ENCODE data around the gene ANAPC1.
"Not testable (repeated sequence)": the region's sequence is repeated elsewhere in the genome, so short reads cannot be mapped to it uniquely, and the experiment has no call there.

Gene ANAPC1

DNA sequence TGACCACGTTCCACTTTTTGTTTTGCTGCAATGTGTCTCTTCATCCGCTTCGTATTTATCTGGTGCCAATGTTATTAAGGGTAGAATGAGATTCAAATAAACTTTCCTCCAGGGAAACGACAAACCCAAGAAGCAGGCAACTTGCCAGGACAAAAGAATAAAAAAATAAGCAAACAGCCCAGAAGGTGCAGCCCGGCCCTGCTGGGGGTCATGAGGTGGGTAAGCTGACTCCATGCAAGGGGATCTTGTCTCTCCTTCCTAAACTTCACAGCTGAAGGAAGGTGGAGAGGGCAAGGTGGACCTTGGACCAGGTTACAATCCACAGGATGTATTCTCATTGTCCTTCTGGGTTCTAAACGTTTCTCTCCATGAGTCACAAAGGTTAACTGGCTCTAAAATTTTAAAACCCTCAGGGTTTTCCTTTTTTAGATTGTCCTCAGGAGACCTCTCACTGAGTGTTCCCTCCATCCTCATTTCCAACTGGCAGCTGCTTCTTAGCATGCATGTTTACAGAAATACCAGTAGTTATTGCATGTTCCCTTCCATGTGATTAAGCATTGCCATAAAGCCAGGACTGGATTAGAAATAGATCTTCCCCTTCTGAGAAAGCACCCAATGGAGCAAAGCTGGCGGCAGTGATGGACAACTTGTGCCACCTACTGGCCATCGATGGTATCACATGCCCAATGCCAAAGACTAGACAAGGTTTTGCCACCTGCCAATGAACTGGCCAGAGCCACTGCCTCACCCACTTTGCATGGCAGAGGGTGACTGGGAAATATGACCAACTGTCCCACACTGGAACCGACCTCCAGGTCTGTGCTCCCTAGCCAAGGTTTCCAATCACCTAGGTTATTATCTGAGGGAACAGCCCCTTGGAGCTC lies 147.9 kb downstream of the ANAPC1 start:
- Histone ChIP-seq H3K27ac (ENCODE audit: low read depth, low read length, poor library complexity, severe bottlenecking) (peak overlapping the region; percentile 81), H3K4me1 (ENCODE audit: insufficient read depth, low read length, severe bottlenecking) (peaks cover 25% of the 10 kb centered on the region), H3K9ac (ENCODE audit: low read length) (peak overlapping the region; percentile 25), H3K4me2 (ENCODE audit: low read length) (peak overlapping the region; percentile 14; the same call in 1 of the 2 replicates)
- H3F3A ChIP-seq (ENCODE audit: insufficient read depth, low read length); H4K20me1 ChIP-seq (ENCODE audit: insufficient read depth, low read length); H3K4me3 ChIP-seq (ENCODE audit: low read depth, low read length, poor library complexity, severe bottlenecking); H3K36me3 ChIP-seq (ENCODE audit: insufficient read depth, low read length); H3K9me3 ChIP-seq (ENCODE audit: low read length); H3K27me3 ChIP-seq (ENCODE audit: insufficient read depth, low read length); H3K79me2 ChIP-seq (ENCODE audit: insufficient read depth, low read length); H2AFZ ChIP-seq (ENCODE audit: low read length); H3K9me2 ChIP-seq (ENCODE audit: low read depth, low read length): not testable (repeated sequence)
- TF ChIP-seq, protein P1, sequence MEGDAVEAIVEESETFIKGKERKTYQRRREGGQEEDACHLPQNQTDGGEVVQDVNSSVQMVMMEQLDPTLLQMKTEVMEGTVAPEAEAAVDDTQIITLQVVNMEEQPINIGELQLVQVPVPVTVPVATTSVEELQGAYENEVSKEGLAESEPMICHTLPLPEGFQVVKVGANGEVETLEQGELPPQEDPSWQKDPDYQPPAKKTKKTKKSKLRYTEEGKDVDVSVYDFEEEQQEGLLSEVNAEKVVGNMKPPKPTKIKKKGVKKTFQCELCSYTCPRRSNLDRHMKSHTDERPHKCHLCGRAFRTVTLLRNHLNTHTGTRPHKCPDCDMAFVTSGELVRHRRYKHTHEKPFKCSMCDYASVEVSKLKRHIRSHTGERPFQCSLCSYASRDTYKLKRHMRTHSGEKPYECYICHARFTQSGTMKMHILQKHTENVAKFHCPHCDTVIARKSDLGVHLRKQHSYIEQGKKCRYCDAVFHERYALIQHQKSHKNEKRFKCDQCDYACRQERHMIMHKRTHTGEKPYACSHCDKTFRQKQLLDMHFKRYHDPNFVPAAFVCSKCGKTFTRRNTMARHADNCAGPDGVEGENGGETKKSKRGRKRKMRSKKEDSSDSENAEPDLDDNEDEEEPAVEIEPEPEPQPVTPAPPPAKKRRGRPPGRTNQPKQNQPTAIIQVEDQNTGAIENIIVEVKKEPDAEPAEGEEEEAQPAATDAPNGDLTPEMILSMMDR (IDR thresholded peaks at IDR 0.05; ENCODE audit: low read length) = peak; percentile 42; the same call in 1 of the 2 replicates

DNA sequence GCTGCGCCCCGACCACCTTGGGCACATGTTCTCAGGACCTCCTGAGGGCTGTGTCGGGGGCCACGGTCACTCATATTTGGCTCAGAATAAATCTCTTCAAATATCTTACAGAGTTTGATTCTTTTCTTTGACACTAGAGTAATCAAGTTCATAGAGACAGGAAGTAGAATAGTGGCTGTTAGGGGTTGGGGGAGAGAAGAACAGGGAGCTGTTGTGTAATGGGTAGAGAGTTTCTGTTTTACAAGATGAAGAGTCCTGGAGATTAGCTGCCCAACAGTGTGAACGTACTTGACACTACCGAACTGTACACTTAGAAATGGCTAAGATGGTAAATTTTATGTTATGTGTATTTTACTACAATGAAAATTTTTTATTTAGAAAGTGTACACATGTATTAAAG lies 148.6 kb downstream of the ANAPC1 start:
- H3K4me3 ChIP-seq (ENCODE audit: low read depth, low read length, poor library complexity, severe bottlenecking); H3K9me3 ChIP-seq (ENCODE audit: low read length); H3K4me2 ChIP-seq (ENCODE audit: low read length); H3K36me3 ChIP-seq (ENCODE audit: insufficient read depth, low read length); H3K9me2 ChIP-seq (ENCODE audit: low read depth, low read length); H3K27me3 ChIP-seq (ENCODE audit: insufficient read depth, low read length); H2AFZ ChIP-seq (ENCODE audit: low read length); H3F3A ChIP-seq (ENCODE audit: insufficient read depth, low read length); H3K79me2 ChIP-seq (ENCODE audit: insufficient read depth, low read length); H4K20me1 ChIP-seq (ENCODE audit: insufficient read depth, low read length): not testable (repeated sequence)
- peaks cover 25% of the 10 kb centered on the region for H3K4me1 ChIP-seq (ENCODE audit: insufficient read depth, low read length, severe bottlenecking)
- peak overlapping the region; percentile 25; the same call in 1 of the 2 replicates for H3K9ac ChIP-seq (ENCODE audit: low read length)
- H3K27ac ChIP-seq (ENCODE audit: low read depth, low read length, poor library complexity, severe bottlenecking) = peak overlapping the region; percentile 81

DNA sequence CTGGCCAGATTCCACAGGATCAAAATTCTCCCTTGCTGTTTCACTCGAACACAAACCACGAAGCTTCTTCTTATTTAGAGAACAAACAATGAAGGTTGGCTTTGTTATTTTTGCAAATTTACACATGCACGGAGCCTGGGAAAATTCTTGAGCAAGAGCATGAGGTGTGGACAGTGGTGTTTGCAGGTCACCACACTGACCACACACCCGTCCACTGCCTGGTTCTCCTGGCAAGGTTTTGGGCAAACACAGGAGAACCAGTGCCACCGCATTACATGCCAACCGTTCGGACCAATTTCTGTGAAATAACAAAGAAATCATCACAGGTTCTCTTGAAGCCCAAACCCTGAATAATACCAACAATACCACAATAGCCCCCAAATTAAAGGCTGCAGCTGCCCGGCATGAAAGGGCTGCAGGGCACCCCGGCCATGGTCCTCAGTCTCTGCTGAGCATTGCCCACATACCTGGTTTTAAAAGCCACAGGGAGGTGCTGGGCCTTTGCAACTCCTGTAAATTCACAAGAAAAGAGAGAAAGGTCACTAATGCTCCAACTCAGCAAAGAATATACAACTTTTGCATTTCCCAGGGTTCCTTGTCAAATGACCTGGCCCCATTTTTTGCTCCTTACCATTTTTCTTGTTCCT lies 154.1 kb downstream of the ANAPC1 start:
- H3K79me2 ChIP-seq (ENCODE audit: insufficient read depth, low read length) = not testable (repeated sequence)
- H3K4me1 ChIP-seq (ENCODE audit: insufficient read depth, low read length, severe bottlenecking) = peaks cover 15% of the 10 kb centered on the region

DNA sequence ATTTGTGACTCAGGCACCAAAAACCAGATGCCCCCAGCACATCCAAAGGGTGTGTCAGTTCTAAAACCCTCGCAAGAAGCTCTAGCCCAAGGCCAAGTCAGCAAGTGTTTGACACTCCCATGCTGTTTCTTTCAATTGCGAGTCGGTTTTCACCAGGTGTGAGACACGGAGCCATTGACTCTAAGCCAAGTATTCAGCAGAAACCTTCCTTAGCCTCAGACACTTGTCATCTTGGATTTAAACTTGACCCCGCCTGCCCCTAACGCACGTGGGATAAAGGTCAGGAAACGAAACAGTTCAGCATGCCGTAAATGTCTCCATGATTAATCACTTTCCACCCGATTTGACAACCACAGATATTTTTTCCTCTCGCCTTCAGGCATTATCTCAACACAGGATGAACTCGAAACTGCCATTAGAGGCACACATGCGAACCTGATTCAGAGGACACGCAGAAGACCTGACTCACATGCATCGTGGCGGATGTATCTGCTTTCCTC lies 156.3 kb downstream of the ANAPC1 start:
- H3K4me1 ChIP-seq (ENCODE audit: insufficient read depth, low read length, severe bottlenecking) = peaks cover 19% of the 10 kb centered on the region
- not testable (repeated sequence) for H3K4me2 ChIP-seq (ENCODE audit: low read length); H3K4me3 ChIP-seq (ENCODE audit: low read depth, low read length, poor library complexity, severe bottlenecking); H3K9me2 ChIP-seq (ENCODE audit: low read depth, low read length); H4K20me1 ChIP-seq (ENCODE audit: insufficient read depth, low read length); H3K9me3 ChIP-seq (ENCODE audit: low read length); H3K27me3 ChIP-seq (ENCODE audit: insufficient read depth, low read length); H3F3A ChIP-seq (ENCODE audit: insufficient read depth, low read length); H3K9ac ChIP-seq (ENCODE audit: low read length); H3K79me2 ChIP-seq (ENCODE audit: insufficient read depth, low read length); H3K36me3 ChIP-seq (ENCODE audit: insufficient read depth, low read length); H2AFZ ChIP-seq (ENCODE audit: low read length); H3K27ac ChIP-seq (ENCODE audit: low read depth, low read length, poor library complexity, severe bottlenecking)

More for the DNA sequence above, 154.1 kb downstream of the ANAPC1 start:
- not testable (repeated sequence) for H4K20me1 ChIP-seq (ENCODE audit: insufficient read depth, low read length); H3K27me3 ChIP-seq (ENCODE audit: insufficient read depth, low read length); H3K27ac ChIP-seq (ENCODE audit: low read depth, low read length, poor library complexity, severe bottlenecking); H3K9ac ChIP-seq (ENCODE audit: low read length); H3K9me3 ChIP-seq (ENCODE audit: low read length); H3K4me2 ChIP-seq (ENCODE audit: low read length); H3K4me3 ChIP-seq (ENCODE audit: low read depth, low read length, poor library complexity, severe bottlenecking); H3K36me3 ChIP-seq (ENCODE audit: insufficient read depth, low read length); H3F3A ChIP-seq (ENCODE audit: insufficient read depth, low read length); H2AFZ ChIP-seq (ENCODE audit: low read length); H3K9me2 ChIP-seq (ENCODE audit: low read depth, low read length)
